GM21526 (cell line): Measurements from ENCODE around the gene ZC3H7A.

ENCODE experiments used
- ATAC-seq: cut with Tn5 transposase; IDR thresholded peaks from one replicate; pipeline ENCODE4 v1.9.1; 2021; ENCODE audit warnings: moderate library complexity; ENCODE audit not compliant: unreplicated experiment, low FRiP score

The ZC3H7A gene

DNA sequence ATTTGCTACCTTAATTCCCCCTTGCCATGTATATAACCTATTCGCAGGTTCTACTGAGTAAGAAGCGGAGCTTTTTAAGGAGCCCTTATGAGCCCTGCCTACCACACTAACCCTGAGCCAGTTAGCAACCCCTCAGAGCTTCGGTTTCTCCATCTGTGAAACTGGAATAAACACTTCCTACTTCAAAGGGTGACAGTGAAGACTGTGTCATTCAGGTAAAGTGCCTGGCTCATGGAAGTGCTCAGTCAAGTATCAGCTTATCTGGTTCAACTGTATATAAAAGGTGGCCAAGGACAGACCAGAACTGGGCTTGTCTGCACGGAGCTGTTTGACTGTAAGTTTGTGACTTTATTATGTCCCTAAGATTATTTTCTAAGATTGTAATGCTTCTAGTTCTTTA is 85.4 kb downstream of the ZC3H7A start:
- ATAC-seq: no peak

DNA sequence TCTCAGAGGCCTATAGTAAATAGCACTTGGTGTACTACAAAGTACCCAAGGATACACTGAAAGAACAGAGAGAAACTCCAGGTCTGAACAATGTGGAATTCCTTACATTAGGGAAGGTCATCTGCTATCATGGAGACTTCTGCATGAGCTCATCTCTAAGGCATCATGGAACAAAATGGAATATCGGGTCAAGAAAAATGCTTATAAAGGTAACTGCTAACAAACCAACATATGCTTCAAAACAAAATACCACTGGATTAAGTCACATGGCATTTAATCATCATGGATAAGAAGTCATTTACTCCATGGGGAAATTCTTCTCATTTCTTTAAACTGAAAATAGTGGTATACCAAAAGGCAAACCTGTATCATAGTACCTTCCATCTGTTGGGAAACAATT is 88.6 kb downstream of the ZC3H7A start:
- no peak for ATAC-seq

DNA sequence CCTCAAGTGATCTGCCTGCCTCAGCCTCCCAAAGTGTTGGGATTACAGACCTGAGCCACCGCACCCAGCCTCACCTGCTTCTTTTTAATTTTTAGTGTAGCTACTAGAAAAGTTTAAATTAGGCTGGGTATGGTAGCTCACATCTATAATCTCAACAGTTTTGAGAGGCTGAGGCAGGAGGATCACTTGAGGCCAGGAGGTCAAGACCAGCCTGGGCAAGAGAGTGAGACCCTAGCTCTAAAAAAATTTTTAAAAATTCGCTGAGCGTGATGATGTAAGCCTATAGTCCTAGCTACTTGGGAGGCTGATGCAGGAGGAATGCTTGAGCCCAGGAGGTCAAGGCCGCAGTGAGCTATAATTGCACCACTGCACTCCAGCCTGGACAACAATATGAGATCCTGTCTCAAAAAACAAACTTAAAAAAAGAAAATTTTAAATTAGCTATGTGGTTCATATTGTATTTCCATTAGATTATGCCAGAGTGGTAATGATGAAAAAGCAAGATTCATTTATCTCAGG is 89.3 kb downstream of the ZC3H7A start:
- no peak for ATAC-seq

DNA sequence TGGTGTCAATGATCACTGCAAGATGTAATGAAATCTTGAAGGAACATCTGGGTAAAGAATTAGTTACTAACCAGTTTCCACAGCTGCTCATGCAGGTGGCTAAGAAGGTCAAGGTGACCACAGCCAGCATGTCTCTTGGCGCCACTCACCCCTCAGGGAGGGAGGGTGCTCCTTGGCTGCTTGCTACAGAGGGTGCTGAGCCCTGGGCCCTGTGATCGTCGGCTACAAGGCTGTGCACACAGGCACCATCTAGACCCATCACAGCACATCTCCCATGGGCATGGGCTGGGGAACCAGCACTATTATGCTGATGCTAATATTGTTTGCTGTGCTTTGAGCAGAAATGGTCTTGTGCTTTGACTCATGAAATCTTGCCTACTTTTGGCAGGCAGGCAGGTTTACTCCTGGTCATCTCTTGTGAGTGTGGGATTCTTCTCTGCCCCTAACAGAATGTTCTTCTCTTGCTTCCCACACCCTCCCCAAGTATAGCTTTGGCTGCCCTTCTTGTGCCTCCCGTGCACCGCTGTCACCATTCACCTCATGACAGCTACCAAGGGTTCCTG is 90.8 kb downstream of the ZC3H7A start:
- no peak for ATAC-seq

DNA sequence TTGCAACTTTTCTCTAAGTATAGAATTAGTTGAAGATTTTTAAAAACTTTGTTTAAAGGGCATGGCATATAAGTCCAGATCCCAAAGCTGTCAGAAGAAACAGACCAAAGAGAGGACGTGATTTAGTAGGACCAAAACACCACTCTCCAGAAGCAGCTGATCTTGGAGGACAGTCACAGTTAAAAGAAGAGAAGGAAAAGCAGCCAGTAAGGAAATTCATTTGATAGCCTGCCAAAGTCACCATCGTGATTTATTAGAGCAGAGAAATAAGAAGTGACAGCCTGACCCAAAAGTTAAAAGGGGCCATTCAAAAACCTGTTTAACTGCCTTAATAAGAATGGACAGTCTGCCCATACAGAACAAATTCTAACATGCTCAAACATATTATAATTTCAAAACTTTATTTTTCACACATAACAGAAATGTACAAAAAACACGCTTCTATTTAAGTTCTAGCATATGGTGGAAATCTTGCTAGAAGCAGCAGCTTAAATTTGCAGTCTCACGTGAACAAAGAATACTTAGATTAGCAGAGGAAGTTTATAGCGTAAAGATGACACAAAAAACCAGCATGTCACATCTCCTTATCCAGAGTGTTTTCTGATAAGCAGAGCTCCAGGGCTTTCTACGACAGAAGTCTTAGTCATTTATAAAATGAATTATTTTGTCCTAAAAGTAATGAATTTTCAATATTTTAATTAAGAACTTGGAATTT is 91.6 kb downstream of the ZC3H7A start:
- no peak for ATAC-seq
